ENCODE results near the gene SNAPC1.

Gene SNAPC1

DNA sequence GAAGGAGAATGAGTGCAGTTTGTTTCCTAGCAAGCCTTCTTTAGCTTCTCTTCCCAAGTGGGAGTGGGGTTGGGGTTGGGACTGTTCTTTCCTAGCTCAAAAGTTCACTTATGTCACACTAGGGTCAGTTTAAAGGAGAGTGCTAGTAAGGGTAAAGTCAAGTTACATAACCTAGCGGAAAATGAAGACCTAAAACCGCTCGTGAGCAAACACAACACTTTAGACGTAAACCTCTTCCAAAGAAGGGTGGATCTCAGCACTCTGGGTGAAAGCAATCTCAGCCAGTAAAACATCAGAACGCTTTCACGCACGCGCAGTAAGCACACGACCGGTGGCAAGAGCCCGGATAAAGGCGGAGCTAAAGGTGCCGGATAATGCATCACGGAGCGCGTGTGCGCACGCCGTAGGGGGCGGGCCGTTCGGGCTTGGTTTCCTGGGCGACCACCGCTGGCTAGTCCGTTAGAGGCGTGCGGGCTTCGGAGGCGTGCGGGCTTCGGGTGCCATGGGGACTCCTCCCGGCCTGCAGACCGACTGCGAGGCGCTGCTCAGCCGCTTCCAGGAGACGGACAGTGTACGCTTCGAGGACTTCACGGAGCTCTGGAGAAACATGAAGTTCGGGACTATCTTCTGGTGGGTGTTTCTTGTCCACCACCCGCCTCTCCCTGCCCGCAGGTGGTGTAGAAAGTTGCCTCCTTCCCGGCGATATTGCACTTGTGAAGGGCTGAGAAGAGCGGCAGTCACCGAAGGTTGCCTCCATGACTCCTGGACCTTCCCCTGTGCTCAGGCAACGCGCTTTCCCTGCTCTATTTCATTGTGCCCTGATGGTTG is at the start of gene SNAPC1:
Gene SNAPC1 (plus strand): TSS at position 462 of the 828 bp plus-strand sequence. CDS start 41 bp downstream, at position 503.
- TF ChIP-seq, protein P1, sequence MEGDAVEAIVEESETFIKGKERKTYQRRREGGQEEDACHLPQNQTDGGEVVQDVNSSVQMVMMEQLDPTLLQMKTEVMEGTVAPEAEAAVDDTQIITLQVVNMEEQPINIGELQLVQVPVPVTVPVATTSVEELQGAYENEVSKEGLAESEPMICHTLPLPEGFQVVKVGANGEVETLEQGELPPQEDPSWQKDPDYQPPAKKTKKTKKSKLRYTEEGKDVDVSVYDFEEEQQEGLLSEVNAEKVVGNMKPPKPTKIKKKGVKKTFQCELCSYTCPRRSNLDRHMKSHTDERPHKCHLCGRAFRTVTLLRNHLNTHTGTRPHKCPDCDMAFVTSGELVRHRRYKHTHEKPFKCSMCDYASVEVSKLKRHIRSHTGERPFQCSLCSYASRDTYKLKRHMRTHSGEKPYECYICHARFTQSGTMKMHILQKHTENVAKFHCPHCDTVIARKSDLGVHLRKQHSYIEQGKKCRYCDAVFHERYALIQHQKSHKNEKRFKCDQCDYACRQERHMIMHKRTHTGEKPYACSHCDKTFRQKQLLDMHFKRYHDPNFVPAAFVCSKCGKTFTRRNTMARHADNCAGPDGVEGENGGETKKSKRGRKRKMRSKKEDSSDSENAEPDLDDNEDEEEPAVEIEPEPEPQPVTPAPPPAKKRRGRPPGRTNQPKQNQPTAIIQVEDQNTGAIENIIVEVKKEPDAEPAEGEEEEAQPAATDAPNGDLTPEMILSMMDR (IDR thresholded peaks at IDR 0.05; ENCODE audit: insufficient read depth, low read depth, low read length, missing control alignments): no peak
- DNase-seq (ENCODE audit: low read depth): peak; percentile 99
- H3K4me3 ChIP-seq (ENCODE audit: low read depth, low read length): peak within 1 kb of the TSS; percentile 93

DNA sequence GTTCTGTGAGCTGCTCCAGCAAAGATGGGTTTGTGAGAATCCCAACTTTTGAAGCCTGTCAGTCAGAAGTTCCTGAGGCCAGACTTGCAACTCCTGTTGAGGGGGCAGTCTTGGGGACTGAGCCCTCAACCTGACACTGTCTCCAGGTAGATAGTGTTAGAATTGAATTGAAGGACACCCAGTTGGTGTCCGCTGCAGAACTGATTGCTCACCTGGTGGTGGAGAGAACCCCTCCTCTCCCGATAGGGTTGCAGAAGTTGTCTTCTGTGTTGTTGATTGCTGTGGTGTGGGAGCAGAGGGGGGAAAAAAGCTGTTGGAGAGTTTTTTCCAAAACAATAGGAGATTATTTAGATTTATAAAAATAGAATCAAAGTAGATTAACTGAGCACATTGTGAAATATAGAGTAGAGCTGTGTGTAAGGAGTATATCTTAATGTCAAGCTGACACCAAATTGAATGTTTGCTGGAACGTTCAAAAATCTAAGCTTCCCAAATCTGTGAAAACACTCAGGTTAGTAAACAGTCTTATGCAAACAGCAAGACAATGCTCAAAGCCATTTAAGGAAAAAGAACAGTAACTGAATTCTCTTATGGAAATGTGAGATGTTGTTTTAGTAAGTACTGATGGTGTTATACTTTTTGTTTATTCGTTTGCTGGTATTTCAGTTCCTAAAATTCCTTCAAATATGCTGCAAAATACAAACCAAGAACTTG is 48.3 kb upstream of the SNAPC1 start:
- DNase-seq (ENCODE audit: low read depth): no peak

GRCh38 chr14:61716956-61717355 is 45.3 kb upstream of the SNAPC1 start:
- DNase-seq (ENCODE audit: low read depth): no peak
- TF ChIP-seq, protein P1 (IDR thresholded peaks at IDR 0.05; ENCODE audit: insufficient read depth, low read depth, low read length, missing control alignments): no peak
- no peak overlapping the region for H3K4me3 ChIP-seq (ENCODE audit: low read depth, low read length)

More for the DNA sequence above, 48.3 kb upstream of the SNAPC1 start:
- H3K4me3 ChIP-seq (ENCODE audit: low read depth, low read length): no peak overlapping the region
- TF ChIP-seq, protein P1 (IDR thresholded peaks at IDR 0.05; ENCODE audit: insufficient read depth, low read depth, low read length, missing control alignments): no peak

GRCh38 chr14:61718039-61718438 is 44.2 kb upstream of the SNAPC1 start:
- no peak overlapping the region for H3K4me3 ChIP-seq (ENCODE audit: low read depth, low read length)
- DNase-seq (ENCODE audit: low read depth): no peak
- TF ChIP-seq, protein P1 (IDR thresholded peaks at IDR 0.05; ENCODE audit: insufficient read depth, low read depth, low read length, missing control alignments): no peak

GRCh38 chr14:61719344-61720293 is 42.6 kb upstream of the SNAPC1 start:
- 0 out of 2 replicates have a peak overlapping the region, but pooled peaks have one; percentile 1 for H3K4me3 ChIP-seq (ENCODE audit: low read depth, low read length)
- peak; percentile 34 for DNase-seq (ENCODE audit: low read depth)
- TF ChIP-seq, protein P1 (IDR thresholded peaks at IDR 0.05; ENCODE audit: insufficient read depth, low read depth, low read length, missing control alignments): no peak

DNA sequence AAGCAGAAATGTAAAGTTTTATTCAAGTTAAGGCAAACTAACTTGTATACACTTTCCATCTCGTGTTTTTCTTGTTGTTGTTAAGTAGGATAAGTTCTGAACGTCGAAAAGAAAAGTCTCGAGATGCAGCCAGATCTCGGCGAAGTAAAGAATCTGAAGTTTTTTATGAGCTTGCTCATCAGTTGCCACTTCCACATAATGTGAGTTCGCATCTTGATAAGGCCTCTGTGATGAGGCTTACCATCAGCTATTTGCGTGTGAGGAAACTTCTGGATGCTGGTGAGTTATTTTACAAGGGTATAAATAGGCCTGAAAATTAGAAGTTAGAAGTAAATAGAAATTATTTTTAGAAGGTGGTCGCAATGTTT is 41.9 kb upstream of the SNAPC1 start:
- no peak overlapping the region for H3K4me3 ChIP-seq (ENCODE audit: low read depth, low read length)
- TF ChIP-seq, protein P1 (IDR thresholded peaks at IDR 0.05; ENCODE audit: insufficient read depth, low read depth, low read length, missing control alignments): no peak

More for the DNA sequence above, 41.9 kb upstream of the SNAPC1 start:
- DNase-seq (ENCODE audit: low read depth): no peak

All from GM12865 (cell line).